ENCODE data around the gene LINGO4.
A peak's percentile ranks its signal among the peaks of the same experiment; 100 is the strongest.
"Not testable (repeated sequence)": the region's sequence is repeated elsewhere in the genome, so short reads cannot be mapped to it uniquely, and the experiment has no call there.

LINGO4 gene

GRCh38 chr1:151779852-151780251, 25.4 kb downstream of the LINGO4 start:
- no peak overlapping the region for H3K4me3 ChIP-seq (replicated peaks; ENCODE audit: low read depth, low read length)
- no peak for DNase-seq (ENCODE audit: low read depth)
- TF ChIP-seq CTCF (IDR thresholded peaks at IDR 0.05; ENCODE audit: low read length, missing control alignments): no peak

GRCh38 chr1:151777317-151777716, 27.9 kb downstream of the LINGO4 start:
- TF ChIP-seq CTCF (IDR thresholded peaks at IDR 0.05; ENCODE audit: low read length, missing control alignments): no peak
- DNase-seq (ENCODE audit: low read depth): no peak
- H3K4me3 ChIP-seq (replicated peaks; ENCODE audit: low read depth, low read length): no peak overlapping the region

- TF ChIP-seq CTCF (IDR thresholded peaks at IDR 0.05; ENCODE audit: low read length, missing control alignments): no peak
- DNase-seq (ENCODE audit: low read depth): no peak
- H3K4me3 ChIP-seq (replicated peaks; ENCODE audit: low read depth, low read length): no peak overlapping the region
These were observed 28.6 kb downstream of the LINGO4 start for GRCh38 chr1:151776665-151777062.

GRCh38 chr1:151775894-151776664, 29.1 kb downstream of the LINGO4 start:
- no peak overlapping the region for H3K4me3 ChIP-seq (replicated peaks; ENCODE audit: low read depth, low read length)
- DNase-seq (ENCODE audit: low read depth): no peak
- no peak for TF ChIP-seq CTCF (IDR thresholded peaks at IDR 0.05; ENCODE audit: low read length, missing control alignments)

- no peak for TF ChIP-seq CTCF (IDR thresholded peaks at IDR 0.05; ENCODE audit: low read length, missing control alignments)
- DNase-seq (ENCODE audit: low read depth): no peak
- no peak overlapping the region for H3K4me3 ChIP-seq (replicated peaks; ENCODE audit: low read depth, low read length)
These were observed 30.8 kb downstream of the LINGO4 start for GRCh38 chr1:151774256-151774922.

GRCh38 chr1:151773702-151774101, 31.5 kb downstream of the LINGO4 start:
- TF ChIP-seq CTCF (IDR thresholded peaks at IDR 0.05; ENCODE audit: low read length, missing control alignments): no peak
- no peak overlapping the region for H3K4me3 ChIP-seq (replicated peaks; ENCODE audit: low read depth, low read length)
- peak; percentile 47 for DNase-seq (ENCODE audit: low read depth)

- DNase-seq (ENCODE audit: low read depth); H3K4me3 ChIP-seq (replicated peaks; ENCODE audit: low read depth, low read length): not testable (repeated sequence)
These were observed 35.9 kb downstream of the LINGO4 start for GRCh38 chr1:151769270-151769669.

- DNase-seq (ENCODE audit: low read depth): not testable (repeated sequence)
These were observed 36.7 kb downstream of the LINGO4 start for GRCh38 chr1:151768351-151769066.

More at GRCh38 chr1:151768351-151769066, 36.7 kb downstream of the LINGO4 start:
- H3K4me3 ChIP-seq (replicated peaks; ENCODE audit: low read depth, low read length): not testable (repeated sequence)

Measured in fibroblast of pulmonary artery (primary cell).